Activated naive CD4-positive, alpha-beta T cell treated with anti-CD3 and anti-CD28 coated beads, Interleukin-2, amount 10 ng/mL, durations not matched to agents 7 days and 5 days (primary cell): Measurements from ENCODE around the gene PRR3.
A peak's percentile ranks its signal among the peaks of the same experiment; 100 is the strongest.
"Not testable (repeated sequence)": the region's sequence is repeated elsewhere in the genome, so short reads cannot be mapped to it uniquely, and the experiment has no call there.

Source experiments
- CTCF ChIA-PET: fragments of 350-600 bp; sonication (Branson Sonifier 250); formaldehyde crosslinking; loops from one replicate; lab custom pipeline; 2021; ENCODE audit warnings: antibody characterized with exemption; lab: Charles Lee
- DNase-seq: peaks from one replicate; pipeline ENCODE4 v3.0.0-alpha.2; 2020
- H3K27ac Mint-ChIP-seq: one replicate; pipeline ENCODE4 v1.8.0; 2021; ENCODE audit warnings: mild to moderate bottlenecking, moderate library complexity, mixed read lengths
- H3K27me3 Mint-ChIP-seq: one replicate; pipeline ENCODE4 v1.8.0; 2021; ENCODE audit warnings: mild to moderate bottlenecking, mixed read lengths
- H3K36me3 Mint-ChIP-seq: one replicate; pipeline ENCODE4 v1.8.0; 2021; ENCODE audit warnings: mixed read lengths
- H3K4me1 Mint-ChIP-seq: one replicate; pipeline ENCODE4 v1.8.0; 2021; ENCODE audit warnings: mixed read lengths
- H3K4me3 Mint-ChIP-seq: one replicate; pipeline ENCODE4 v1.8.0; 2021; ENCODE audit warnings: mild to moderate bottlenecking, moderate library complexity, mixed read lengths
- H3K9me3 Mint-ChIP-seq: one replicate; pipeline ENCODE4 v1.8.0; 2021; ENCODE audit warnings: mixed read lengths

Gene PRR3

DNA sequence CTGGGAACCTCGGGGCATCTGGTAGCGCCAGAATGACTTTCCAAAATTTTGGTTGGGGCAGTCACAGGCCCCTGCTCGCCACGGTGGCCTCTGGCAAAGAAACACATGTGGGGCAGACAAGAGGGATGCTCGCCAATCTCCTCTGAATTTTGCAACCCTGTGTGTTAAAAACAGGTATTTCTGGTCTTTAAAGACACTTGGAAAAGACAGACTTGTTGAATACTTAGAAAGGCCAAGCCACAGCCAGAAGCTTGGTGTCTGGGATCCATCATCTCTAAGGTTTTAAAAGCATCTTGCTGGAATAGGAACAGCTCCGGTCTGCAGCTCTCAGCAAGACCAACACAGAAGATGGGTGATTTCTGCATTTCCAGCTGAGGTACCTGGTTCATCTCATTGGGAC is 36.6 kb upstream of the PRR3 start:
- peaks cover 53% of the 10 kb centered on the region for H3K36me3 Mint-ChIP-seq
- DNase-seq: no peak
- CTCF ChIA-PET: no interaction called here
- peaks cover 47% of the 10 kb centered on the region for H3K4me1 Mint-ChIP-seq
- H3K27me3 Mint-ChIP-seq: peaks cover 5% of the 10 kb centered on the region
- H3K4me3 Mint-ChIP-seq: no peak overlapping the region
- no peak overlapping the region for H3K27ac Mint-ChIP-seq
- H3K9me3 Mint-ChIP-seq: peaks cover 47% of the 10 kb centered on the region

DNA sequence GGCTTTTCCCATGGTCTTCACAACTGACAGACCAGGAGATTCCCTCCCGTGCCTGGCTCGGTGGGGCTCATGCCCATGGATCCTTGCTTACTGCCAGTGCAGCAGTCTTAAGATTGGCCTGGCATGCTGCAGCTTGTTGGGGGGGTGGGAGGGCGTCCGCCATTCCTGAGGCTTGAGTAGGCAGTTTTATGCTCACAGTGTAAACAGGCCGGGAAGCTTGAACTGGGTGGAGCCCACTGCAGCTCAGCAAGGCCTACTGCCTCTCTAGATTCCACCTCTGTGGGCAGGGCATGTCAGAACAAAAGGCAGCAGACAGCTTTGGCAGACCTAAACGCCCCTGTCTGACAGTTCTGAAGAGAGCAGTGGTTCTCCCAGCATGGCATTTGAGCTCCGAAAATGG is 36.0 kb upstream of the PRR3 start:
- H3K27ac Mint-ChIP-seq, H3K27me3 Mint-ChIP-seq, H3K4me3 Mint-ChIP-seq, DNase-seq: not testable (repeated sequence)
- Mint-ChIP-seq H3K36me3 (peaks cover 53% of the 10 kb centered on the region), H3K4me1 (peaks cover 45% of the 10 kb centered on the region), H3K9me3 (peaks cover 49% of the 10 kb centered on the region)
- CTCF ChIA-PET: interaction anchor here (1.5 kb wide), 1 partner anchor 11 kb away, joined by 7 read pairs; no protein-coding TSS in a partner anchor

DNA sequence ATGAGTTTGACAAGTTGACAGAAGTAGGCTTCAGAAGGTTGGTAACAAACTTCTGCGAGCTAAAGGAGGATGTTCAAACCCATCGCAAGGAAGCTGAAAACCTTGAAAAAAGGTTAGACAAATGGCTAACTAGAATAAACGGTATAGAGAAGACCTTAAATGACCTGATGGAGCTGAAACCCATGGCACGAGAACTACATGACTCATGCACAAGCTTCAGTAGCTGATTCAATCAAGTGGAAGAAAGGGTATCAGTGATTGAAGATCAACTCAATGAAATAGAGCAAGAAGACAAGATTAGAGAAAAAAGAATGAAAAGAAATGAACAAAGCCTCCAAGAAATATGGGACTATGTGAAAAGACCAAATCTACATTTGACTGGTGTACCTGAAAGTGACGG is 35.1 kb upstream of the PRR3 start:
- peaks cover 54% of the 10 kb centered on the region for H3K36me3 Mint-ChIP-seq
- CTCF ChIA-PET: interaction anchor here (1.5 kb wide), 1 partner anchor 10 kb away, joined by 7 read pairs; no protein-coding TSS in a partner anchor
- H3K27me3 Mint-ChIP-seq, H3K4me3 Mint-ChIP-seq, DNase-seq: not testable (repeated sequence)
- H3K4me1 Mint-ChIP-seq: peaks cover 44% of the 10 kb centered on the region
- peaks cover 54% of the 10 kb centered on the region for H3K9me3 Mint-ChIP-seq
- peak overlapping the region; percentile 5 for H3K27ac Mint-ChIP-seq

DNA sequence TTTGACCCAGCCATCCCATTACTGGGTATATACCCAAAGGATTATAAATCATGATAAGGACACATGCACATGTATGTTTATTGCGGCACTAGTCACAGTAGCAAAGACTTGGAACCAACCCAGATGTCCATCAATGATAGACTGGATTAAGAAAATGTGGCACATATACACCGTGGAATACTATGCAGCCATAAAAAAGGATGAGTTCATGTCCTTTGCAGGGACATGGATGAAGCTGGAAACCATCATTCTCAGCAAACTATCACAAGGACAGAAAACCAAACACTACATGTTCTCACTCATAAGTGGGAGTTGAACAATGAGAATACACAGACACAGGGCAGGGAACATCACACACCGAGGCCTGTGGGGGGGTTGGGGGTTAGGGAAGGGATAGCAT is 30.7 kb upstream of the PRR3 start:
- not testable (repeated sequence) for H3K4me3 Mint-ChIP-seq
- peak overlapping the region; percentile 24 for H3K27ac Mint-ChIP-seq
- CTCF ChIA-PET: interaction anchor here (1.5 kb wide), 1 partner anchor 18 kb away, joined by 5 read pairs; no protein-coding TSS in a partner anchor

DNA sequence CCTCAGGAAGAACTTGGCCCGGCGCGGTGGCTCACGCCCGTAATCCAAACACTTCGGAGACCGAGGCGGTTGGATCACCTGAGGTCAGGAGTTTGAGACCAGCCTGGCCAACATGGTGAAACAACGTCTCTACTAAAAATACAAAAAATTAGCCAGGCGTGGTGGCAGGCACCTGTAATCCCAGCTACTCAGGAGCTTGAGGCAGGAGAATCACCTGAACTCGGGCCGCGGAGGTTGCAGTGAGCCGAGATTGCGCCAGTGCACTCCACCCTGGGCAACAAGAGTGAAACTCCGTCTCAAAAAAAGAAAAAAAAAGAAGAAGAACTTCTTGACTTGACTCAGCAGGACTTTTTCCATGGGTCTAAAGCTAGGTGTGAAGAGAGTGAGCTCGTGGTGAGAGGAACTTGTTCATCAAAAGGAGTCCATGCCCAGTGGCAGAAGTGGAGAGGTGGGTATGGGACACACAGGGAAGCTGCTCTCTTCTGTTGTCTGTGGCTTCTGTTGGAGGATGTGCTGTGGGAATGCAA is 27.7 kb upstream of the PRR3 start:
- Mint-ChIP-seq H3K36me3 (peaks cover 18% of the 10 kb centered on the region), H3K9me3 (peaks cover 13% of the 10 kb centered on the region), H3K4me1 (peaks cover 63% of the 10 kb centered on the region), H3K27ac (peak overlapping the region; percentile 75)
- CTCF ChIA-PET: interaction anchor here (0.7 to 6.1 kb wide), 10 partner anchors 11 to 103 kb away, joined by 3 to 96 read pairs (median 5); no protein-coding TSS in a partner anchor
- H3K27me3 Mint-ChIP-seq, H3K4me3 Mint-ChIP-seq: not testable (repeated sequence)
- peak; percentile 39 for DNase-seq

More for the DNA sequence above, 30.7 kb upstream of the PRR3 start:
- Mint-ChIP-seq H3K4me1 (peaks cover 52% of the 10 kb centered on the region), H3K36me3 (peaks cover 35% of the 10 kb centered on the region), H3K9me3 (peaks cover 33% of the 10 kb centered on the region)
- not testable (repeated sequence) for DNase-seq, H3K27me3 Mint-ChIP-seq

DNA sequence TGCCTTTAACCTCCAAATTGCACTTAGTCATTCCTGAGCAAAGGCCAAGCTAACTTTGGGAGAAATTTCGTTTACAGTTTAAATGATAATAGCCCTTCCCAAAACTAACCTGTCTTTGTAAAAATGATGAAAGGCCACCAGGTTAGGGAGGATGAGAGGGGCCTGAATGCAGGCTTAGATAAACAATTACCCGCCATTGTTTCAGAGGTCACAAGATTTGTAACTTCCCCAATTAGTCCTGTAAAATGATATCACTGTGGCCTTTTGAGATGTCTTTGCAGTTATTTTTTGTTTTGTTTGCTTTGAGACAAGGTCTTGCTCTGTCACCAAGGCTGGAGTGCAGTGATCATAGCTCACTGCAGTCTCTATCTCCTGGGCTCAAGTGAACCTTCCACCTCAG is 27.1 kb upstream of the PRR3 start:
- H3K27ac Mint-ChIP-seq: peak overlapping the region; percentile 75
- peaks cover 13% of the 10 kb centered on the region for H3K36me3 Mint-ChIP-seq
- DNase-seq: no peak
- peaks cover 8% of the 10 kb centered on the region for H3K9me3 Mint-ChIP-seq
- CTCF ChIA-PET: interaction anchor here (1.0 to 6.1 kb wide), 9 partner anchors 13 to 104 kb away, joined by 3 to 96 read pairs (median 6); no protein-coding TSS in a partner anchor
- H3K4me1 Mint-ChIP-seq: peaks cover 63% of the 10 kb centered on the region
- H3K4me3 Mint-ChIP-seq: no peak overlapping the region
- H3K27me3 Mint-ChIP-seq: no peaks in the 10 kb centered on the region

DNA sequence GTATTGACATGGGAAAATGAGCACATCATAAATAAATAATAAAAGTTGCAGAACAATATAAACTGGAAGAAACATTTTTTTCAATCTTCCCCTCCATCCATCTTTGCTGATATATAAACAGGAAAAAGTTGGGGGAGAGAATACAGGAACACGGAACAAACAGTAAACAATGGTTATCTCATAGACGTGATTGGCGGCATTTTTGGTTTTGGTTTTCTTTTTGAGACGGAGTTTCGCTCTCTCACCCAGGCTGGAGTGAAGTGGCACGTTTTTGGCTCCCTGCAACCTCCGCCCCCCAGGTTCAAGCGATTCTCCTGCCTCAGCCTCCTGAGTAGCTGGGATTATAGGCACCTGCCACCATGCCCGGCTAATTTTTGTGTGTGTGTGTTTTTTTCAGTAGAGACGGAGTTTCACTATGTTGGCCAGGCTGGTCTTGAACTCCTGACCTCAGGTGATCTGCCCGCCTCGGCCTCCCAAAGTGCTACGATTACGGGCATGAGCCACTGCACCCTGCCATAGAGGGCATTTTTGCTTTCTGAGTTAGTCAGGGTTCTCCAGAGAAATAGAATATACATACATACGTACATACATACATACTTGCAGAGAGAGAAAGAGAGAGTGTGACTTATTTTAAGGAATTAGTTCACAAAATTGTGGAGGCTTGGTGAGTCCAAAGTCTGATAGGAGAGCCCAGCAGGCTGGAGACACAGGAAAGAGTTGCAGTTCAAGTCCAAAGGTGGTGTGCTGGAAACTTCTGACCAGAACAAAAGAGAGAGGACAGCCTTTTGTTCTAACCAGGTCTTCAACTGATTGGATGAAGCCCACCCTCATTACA is 23.4 kb upstream of the PRR3 start:
- peaks cover 44% of the 10 kb centered on the region for H3K4me1 Mint-ChIP-seq
- CTCF ChIA-PET: interaction anchor here (1.1 to 6.1 kb wide), 9 partner anchors 9 to 69 kb away, joined by 3 to 96 read pairs (median 21); no protein-coding TSS in a partner anchor
- no peak for DNase-seq
- peaks cover 9% of the 10 kb centered on the region for H3K36me3 Mint-ChIP-seq
- peak overlapping the region; percentile 90 for H3K27ac Mint-ChIP-seq
- H3K9me3 Mint-ChIP-seq: no peaks in the 10 kb centered on the region
- peak overlapping the region; percentile 54 for H3K4me3 Mint-ChIP-seq
- H3K27me3 Mint-ChIP-seq: peaks cover 7% of the 10 kb centered on the region

DNA sequence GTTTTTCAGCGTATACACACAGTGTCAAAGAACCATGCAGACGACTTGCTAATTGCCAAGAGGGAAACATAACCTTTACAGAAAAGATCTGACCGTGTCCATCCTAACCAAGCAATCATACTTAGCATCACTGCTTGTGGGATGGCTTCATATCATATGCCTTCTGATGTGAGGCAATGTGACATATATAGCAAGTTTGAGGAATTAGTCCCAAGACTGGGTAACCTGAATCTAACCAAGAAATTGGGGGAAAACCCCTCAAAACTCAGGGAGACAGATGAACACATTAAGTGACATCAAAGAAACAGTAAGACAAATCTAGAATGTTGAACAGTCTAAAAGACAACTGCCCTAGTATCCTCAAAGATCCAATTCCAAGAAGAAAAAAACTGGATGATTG is 19.2 kb upstream of the PRR3 start:
- H3K27me3 Mint-ChIP-seq: peaks cover 7% of the 10 kb centered on the region
- H3K4me1 Mint-ChIP-seq: peaks cover 26% of the 10 kb centered on the region
- DNase-seq: no peak
- H3K9me3 Mint-ChIP-seq: no peaks in the 10 kb centered on the region
- no peak overlapping the region for H3K27ac Mint-ChIP-seq
- H3K36me3 Mint-ChIP-seq: no peaks in the 10 kb centered on the region
- H3K4me3 Mint-ChIP-seq: no peak overlapping the region
- CTCF ChIA-PET: interaction anchor here (1.7 to 11.2 kb wide), 2 partner anchors 45 to 54 kb away, joined by 4 to 251 read pairs; no protein-coding TSS in a partner anchor

DNA sequence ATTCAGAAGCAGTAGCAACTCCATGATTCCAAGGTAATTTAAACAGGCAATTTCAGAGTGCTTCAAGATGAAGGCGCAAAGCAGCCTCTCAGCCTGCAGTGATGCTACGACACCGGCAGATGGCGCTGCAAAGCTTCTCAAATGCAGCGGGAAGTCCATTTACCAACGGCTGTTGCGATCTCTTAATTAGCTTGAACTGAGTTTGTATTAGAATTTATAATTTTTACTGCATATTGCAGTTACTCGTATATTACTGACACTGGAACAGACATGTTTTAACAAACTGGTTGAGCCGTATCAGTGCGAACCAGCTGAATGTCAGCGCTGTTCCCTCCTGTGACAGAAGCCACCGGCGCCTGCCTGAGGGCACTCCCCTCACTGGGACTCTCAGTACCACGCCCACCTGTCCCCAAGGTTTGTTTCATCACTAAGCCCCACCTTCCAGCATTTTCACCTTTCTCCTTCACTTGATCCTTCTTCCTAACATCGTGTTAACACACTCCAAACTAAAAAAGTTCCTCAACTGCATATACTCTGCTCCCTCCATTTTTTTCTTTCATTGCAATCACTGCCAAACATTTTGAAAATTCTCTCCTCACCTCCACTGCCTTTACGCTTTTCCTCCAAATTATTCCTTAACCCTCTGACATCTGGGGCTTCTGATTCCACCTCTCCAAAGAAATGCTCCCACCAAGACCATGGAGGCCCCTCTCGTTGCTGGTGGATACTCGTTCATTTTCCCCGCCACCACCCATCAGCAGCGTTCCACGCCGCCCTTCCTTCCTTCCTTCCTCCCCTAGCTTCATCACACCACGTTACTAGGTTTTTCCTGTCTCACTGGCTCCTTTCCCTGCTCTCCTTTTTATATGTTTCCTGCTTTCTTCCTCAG is 15.3 kb upstream of the PRR3 start:
- Mint-ChIP-seq H3K27me3 (no peaks in the 10 kb centered on the region), H3K4me1 (peaks cover 37% of the 10 kb centered on the region), H3K36me3 (peaks cover 16% of the 10 kb centered on the region), H3K27ac (peak overlapping the region; percentile 93), H3K9me3 (no peaks in the 10 kb centered on the region), H3K4me3 (peak overlapping the region; percentile 78)
- CTCF ChIA-PET: interaction anchor here (0.6 to 11.2 kb wide), 31 partner anchors 7 to 546 kb away, joined by 3 to 251 read pairs (median 5); partner anchors contain the start of gene DHX16
- peak; percentile 87 for DNase-seq

DNA sequence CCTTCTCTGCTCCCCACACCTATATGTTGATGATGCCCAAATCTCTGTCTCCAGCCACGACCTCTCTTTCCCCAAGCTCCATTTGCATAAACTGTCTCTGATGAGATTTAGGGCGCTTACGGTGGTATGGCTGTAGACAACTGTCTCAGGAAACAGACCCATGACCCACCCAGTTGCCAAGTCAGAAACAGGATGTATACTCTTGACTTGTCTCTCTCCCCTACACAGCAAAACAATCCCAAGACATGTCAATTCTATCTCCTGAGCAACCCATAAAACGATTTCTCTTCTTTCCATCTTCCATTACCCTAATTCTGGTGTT is 14.7 kb upstream of the PRR3 start:
- Mint-ChIP-seq H3K27ac (peak overlapping the region; percentile 93), H3K27me3 (no peaks in the 10 kb centered on the region), H3K4me3 (peak overlapping the region; percentile 78), H3K4me1 (peaks cover 37% of the 10 kb centered on the region), H3K36me3 (peaks cover 17% of the 10 kb centered on the region), H3K9me3 (no peaks in the 10 kb centered on the region)
- CTCF ChIA-PET: interaction anchor here (1.1 to 11.2 kb wide), 17 partner anchors 11 to 195 kb away, joined by 3 to 251 read pairs (median 10); partner anchors contain the start of gene DHX16
- DNase-seq: peak; percentile 59

DNA sequence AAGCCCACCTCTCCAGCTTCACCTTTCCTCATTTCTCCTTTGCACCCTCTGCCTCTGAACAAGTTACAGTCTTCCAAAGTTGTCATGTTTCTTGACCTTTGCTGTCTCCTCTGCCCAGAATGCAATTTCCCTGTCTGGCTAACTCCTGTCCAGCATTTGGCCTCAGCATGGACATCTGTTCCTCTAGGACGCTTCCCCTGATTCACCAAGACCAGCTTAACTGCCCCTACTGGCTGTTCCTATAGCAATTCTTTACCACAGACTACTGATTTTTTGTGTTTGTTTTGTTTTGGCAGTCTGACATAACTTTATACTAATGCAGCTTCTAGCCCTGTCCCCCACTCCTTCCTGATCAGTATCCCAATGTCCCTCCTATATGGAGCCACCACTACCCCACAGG is 14.2 kb upstream of the PRR3 start:
- DNase-seq: no peak
- Mint-ChIP-seq H3K27me3 (no peaks in the 10 kb centered on the region), H3K36me3 (peaks cover 17% of the 10 kb centered on the region), H3K27ac (peak overlapping the region; percentile 93), H3K4me1 (peaks cover 37% of the 10 kb centered on the region), H3K4me3 (peak overlapping the region; percentile 78), H3K9me3 (no peaks in the 10 kb centered on the region)
- CTCF ChIA-PET: interaction anchor here (1.0 to 11.2 kb wide), 13 partner anchors 10 to 130 kb away, joined by 3 to 251 read pairs (median 12); partner anchors contain the start of gene DHX16

DNA sequence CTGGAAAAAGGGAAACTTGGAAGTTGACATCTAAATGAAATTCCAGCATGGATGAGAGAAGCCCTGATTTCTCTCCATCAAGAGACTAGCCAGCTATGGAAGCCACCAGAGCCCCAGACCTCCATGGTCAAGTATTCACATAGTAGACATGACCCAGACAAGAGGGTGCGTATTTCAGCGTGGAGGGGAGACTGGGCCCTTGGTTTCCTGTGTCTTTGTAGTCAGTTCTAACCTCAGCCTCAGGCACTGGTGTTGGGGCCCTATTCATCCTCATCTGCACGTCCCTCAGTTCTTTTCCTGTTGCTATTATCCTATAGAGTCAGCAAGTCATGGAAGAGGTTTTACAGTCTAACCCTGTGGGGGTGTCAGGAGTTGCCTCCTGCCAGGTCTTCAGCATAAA is 13.3 kb upstream of the PRR3 start:
- H3K27ac Mint-ChIP-seq: peak overlapping the region; percentile 71
- peaks cover 23% of the 10 kb centered on the region for H3K36me3 Mint-ChIP-seq
- H3K9me3 Mint-ChIP-seq: no peaks in the 10 kb centered on the region
- CTCF ChIA-PET: interaction anchor here (1.0 to 11.2 kb wide), 11 partner anchors 9 to 536 kb away, joined by 3 to 251 read pairs (median 12); partner anchors contain the start of genes GNL1 and PRR3
- H3K4me3 Mint-ChIP-seq: no peak overlapping the region
- H3K4me1 Mint-ChIP-seq: peaks cover 37% of the 10 kb centered on the region
- no peaks in the 10 kb centered on the region for H3K27me3 Mint-ChIP-seq
- peak; percentile 43 for DNase-seq

DNA sequence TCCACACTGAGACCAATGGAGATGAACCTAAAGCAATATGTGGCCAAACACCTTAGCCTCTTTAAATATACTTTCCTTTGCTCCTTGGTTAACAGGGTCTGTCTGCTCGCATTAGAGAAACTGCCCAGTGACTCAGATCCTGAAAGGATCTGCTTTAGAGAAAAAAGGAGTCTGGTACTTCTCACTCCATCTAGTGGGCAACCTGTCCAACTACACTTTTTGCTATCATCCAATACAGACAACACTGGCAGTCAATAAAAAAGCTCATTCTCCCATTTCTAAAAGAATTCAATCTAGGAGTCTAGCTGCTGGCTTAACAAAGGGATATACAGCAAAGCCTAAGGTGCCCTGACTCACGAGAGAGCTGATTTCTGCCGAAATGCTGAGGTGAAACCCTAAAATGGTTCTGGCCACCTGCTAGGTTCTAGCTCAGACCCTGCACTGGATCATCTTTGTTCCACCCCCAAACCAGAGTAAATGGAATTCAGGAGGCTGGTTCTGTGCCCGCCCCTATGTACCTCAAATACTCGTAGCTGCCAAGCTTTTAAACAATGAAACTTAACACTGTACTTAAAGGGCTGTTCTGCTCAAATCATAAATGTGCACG is 12.3 kb upstream of the PRR3 start:
- Mint-ChIP-seq H3K27ac (peak overlapping the region; percentile 71), H3K4me3 (no peak overlapping the region), H3K36me3 (peaks cover 31% of the 10 kb centered on the region), H3K4me1 (peaks cover 37% of the 10 kb centered on the region), H3K9me3 (no peaks in the 10 kb centered on the region), H3K27me3 (no peaks in the 10 kb centered on the region)
- CTCF ChIA-PET: interaction anchor here (0.6 to 11.2 kb wide), 28 partner anchors 9 to 535 kb away, joined by 3 to 251 read pairs (median 5); partner anchors contain the start of genes ABCF1, GNL1 and PRR3
- DNase-seq: no peak
